Natural killer cell (primary cell): ENCODE data around the gene ZNF490. TPM values are rescaled to one million over a fixed set of nuclear protein-coding genes. Genes with fewer than 3 reads are reported as not detected.

ENCODE experiments used
- ATAC-seq, 3 donors: fragments of 150-1000 bp in 2 of 3; fragments of 200-7000 bp in 1 of 3; cut with Tn5 transposase; 1 replicate in 1 of 3; 2 replicates in 2 of 3; pipeline ENCODE4 v1.10.0; 2021; ENCODE audit warnings: mild to moderate bottlenecking in 2 of 3, moderate library complexity in 2 of 3
- DNase-seq, 2 donors: peaks; one replicate each; pipeline versions ENCODE4 v3.0.0 to v3.0.0-alpha.2; 2013 to 2021; ENCODE audit warnings: mixed read lengths in 1 of 2
- H3K27ac ChIP-seq: one replicate; pipeline ENCODE4 v1.5.1; 2013; ENCODE audit warnings: mild to moderate bottlenecking, low read length
- H3K27me3 ChIP-seq: one replicate; pipeline ENCODE4 v1.6.1; 2013; ENCODE audit warnings: low read length; ENCODE audit not compliant: control insufficient read depth, insufficient read depth
- H3K36me3 ChIP-seq: one replicate; pipeline ENCODE4 v1.6.1; 2013; ENCODE audit warnings: low read length; ENCODE audit not compliant: control insufficient read depth, insufficient read depth
- H3K4me1 ChIP-seq: one replicate; pipeline ENCODE4 v1.6.1; 2013; ENCODE audit warnings: low read length; ENCODE audit not compliant: control insufficient read depth, insufficient read depth
- H3K4me3 ChIP-seq: one replicate; pipeline ENCODE4 v1.5.1; 2013; ENCODE audit warnings: low read length
- H3K9me3 ChIP-seq: one replicate; pipeline ENCODE4 v1.6.1; 2013; ENCODE audit warnings: low read length; ENCODE audit not compliant: control insufficient read depth, insufficient read depth
- H3K27ac Mint-ChIP-seq, 2 donors: one replicate each; pipeline ENCODE4 v1.8.0; 2022; ENCODE audit warnings: mild to moderate bottlenecking in 2 of 2, mixed read lengths in 2 of 2, moderate library complexity in 1 of 2
- H3K27me3 Mint-ChIP-seq, 2 donors: one replicate each; pipeline ENCODE4 v1.8.0; 2022; ENCODE audit warnings: low read depth in 2 of 2, mixed read lengths in 2 of 2
- H3K36me3 Mint-ChIP-seq: one replicate; pipeline ENCODE4 v1.8.0; 2022; ENCODE audit warnings: mixed read lengths
- H3K4me1 Mint-ChIP-seq, 2 donors: one replicate each; pipeline ENCODE4 v1.8.0; 2022; ENCODE audit warnings: mixed read lengths in 2 of 2
- H3K4me3 Mint-ChIP-seq: one replicate; pipeline ENCODE4 v1.8.0; 2022; ENCODE audit warnings: mild to moderate bottlenecking, moderate library complexity, mixed read lengths
- H3K9me3 Mint-ChIP-seq, 2 donors: one replicate each; pipeline ENCODE4 v1.8.0; 2022; ENCODE audit warnings: mixed read lengths in 2 of 2
- CTCF ChIP-seq: fragments of 200-600 bp; IDR thresholded peaks from one replicate; pipeline ENCODE4 v1.8.0; 2022; ENCODE audit warnings: antibody characterized with exemption
- WGBS: methylation state at CpG from one replicate; pipeline ENCODE4 v1.1.7; 2013; ENCODE audit warnings: missing lambda C conversion rate; ENCODE audit not compliant: insufficient coverage; 5-methylcytosine and 5-hydroxymethylcytosine counted together
- intact Hi-C: fragments of 100-400 bp; cut with micrococcal nuclease; formaldehyde crosslinking; loops from one replicate; pipeline ENCODE4 v1.14.2; 2022
- total RNA-seq, 4 donors: library from RNA; stranded (reverse); fragments of 120-200 nt in 1 of 4; gene quantifications; one replicate each; pipeline versions ENCODE4 v1.2.3 to v1.2.4, GENCODE V29; 2013 to 2022

The ZNF490 gene
- total RNA-seq, 3 donors from 2014 or later (not counting 1 experiment from before 2014, with no cell fraction given) = 12.0 to 21.4 (median 20.9) TPM

- no peak for TF ChIP-seq CTCF
- H3K36me3 ChIP-seq = peaks cover 8% of the 10 kb centered on the region
- H3K27me3 ChIP-seq = no peaks in the 10 kb centered on the region
- no peaks in the 10 kb centered on the region for H3K9me3 ChIP-seq
- Mint-ChIP-seq H3K27me3 (no peaks in the 10 kb centered on the region), H3K4me1 (peaks cover 22 to 35% of the 10 kb centered on the region in 2 donors), H3K36me3 (no peaks in the 10 kb centered on the region), H3K27ac (peak overlapping the region in 1 of 2 donors; percentile 16), H3K9me3 (no peaks in the 10 kb centered on the region), H3K4me3 (no peak overlapping the region)
- WGBS = 90% methylated on average over 4 of the region's 4 CpGs
- intact Hi-C loops = no loop called here
- no peak for ATAC-seq
- H3K4me3 ChIP-seq = no peak overlapping the region
- DNase-seq = no peak
- peaks cover 27% of the 10 kb centered on the region for H3K4me1 ChIP-seq
- H3K27ac ChIP-seq = no peak overlapping the region
These were observed 7.0 kb upstream of the ZNF490 start for GRCh38 chr19:12617646-12618045.

GRCh38 chr19:12611361-12611699 lies 717 bp upstream of the ZNF490 start:
- peak overlapping the region; percentile 98 to 99 for H3K27ac Mint-ChIP-seq
- H3K27me3 ChIP-seq = no peaks in the 10 kb centered on the region
- H3K4me3 Mint-ChIP-seq = peak overlapping the region; percentile 99
- H3K36me3 Mint-ChIP-seq = no peaks in the 10 kb centered on the region
- H3K36me3 ChIP-seq = peaks cover 7% of the 10 kb centered on the region
- H3K4me3 ChIP-seq = peak overlapping the region; percentile 90
- no peak for ATAC-seq
- DNase-seq = no peak
- peaks cover 49% of the 10 kb centered on the region for H3K4me1 ChIP-seq
- WGBS = under 1% methylated on average over 8 of the region's 10 CpGs
- no peaks in the 10 kb centered on the region for H3K9me3 Mint-ChIP-seq
- H3K4me1 Mint-ChIP-seq = peaks cover 29 to 34% of the 10 kb centered on the region in 2 donors
- intact Hi-C loops = loop anchor here (2.0 kb wide), 1 partner anchor 61 kb away; the partner anchor contains the start of gene ZNF564
- no peak for TF ChIP-seq CTCF
- peak overlapping the region; percentile 95 for H3K27ac ChIP-seq
- H3K27me3 Mint-ChIP-seq = no peaks in the 10 kb centered on the region
- H3K9me3 ChIP-seq = no peaks in the 10 kb centered on the region

GRCh38 chr19:12607631-12608030 lies 3.0 kb downstream of the ZNF490 start:
- Mint-ChIP-seq H3K36me3 (no peaks in the 10 kb centered on the region), H3K27me3 (no peaks in the 10 kb centered on the region), H3K4me1 (peaks cover 14 to 19% of the 10 kb centered on the region in 2 donors), H3K9me3 (no peaks in the 10 kb centered on the region), H3K27ac (no peak overlapping the region), H3K4me3 (no peak overlapping the region)
- DNase-seq = no peak
- H3K4me3 ChIP-seq = no peak overlapping the region
- H3K27ac ChIP-seq = no peak overlapping the region
- TF ChIP-seq CTCF = no peak
- H3K9me3 ChIP-seq = no peaks in the 10 kb centered on the region
- H3K27me3 ChIP-seq = no peaks in the 10 kb centered on the region
- peaks cover 23% of the 10 kb centered on the region for H3K4me1 ChIP-seq
- ATAC-seq = no peak
- peaks cover 11% of the 10 kb centered on the region for H3K36me3 ChIP-seq
- intact Hi-C loops = no loop called here
- WGBS = 73% methylated on average over 3 of the region's 3 CpGs

GRCh38 chr19:12606796-12607195 lies 3.8 kb downstream of the ZNF490 start:
- no peak for ATAC-seq
- DNase-seq = no peak
- Histone ChIP-seq H3K4me3 (no peak overlapping the region), H3K9me3 (no peaks in the 10 kb centered on the region), H3K4me1 (peaks cover 15% of the 10 kb centered on the region), H3K36me3 (peaks cover 13% of the 10 kb centered on the region), H3K27me3 (no peaks in the 10 kb centered on the region), H3K27ac (no peak overlapping the region)
- H3K27ac Mint-ChIP-seq = no peak overlapping the region
- H3K9me3 Mint-ChIP-seq = no peaks in the 10 kb centered on the region
- H3K27me3 Mint-ChIP-seq = no peaks in the 10 kb centered on the region
- WGBS = 100% methylated on average over 1 of the region's 1 CpG
- H3K36me3 Mint-ChIP-seq = no peaks in the 10 kb centered on the region
- peaks cover 12 to 19% of the 10 kb centered on the region in 2 donors for H3K4me1 Mint-ChIP-seq
- intact Hi-C loops = no loop called here
- no peak for TF ChIP-seq CTCF
- H3K4me3 Mint-ChIP-seq = no peak overlapping the region
